Bronchus fibroblast of lung (primary cell): ENCODE data around the gene CDCA5. TPM values are rescaled to one million over a fixed set of nuclear protein-coding genes. Genes with fewer than 3 reads are reported as not detected.

Source experiments
- total RNA-seq: library from RNA; depleted of rRNA; stranded (reverse); fragments of >200 nt; gene quantifications from 2 replicates; pipeline ENCODE4 v1.2.3, GENCODE V29; 2015

CDCA5 gene, protein sequence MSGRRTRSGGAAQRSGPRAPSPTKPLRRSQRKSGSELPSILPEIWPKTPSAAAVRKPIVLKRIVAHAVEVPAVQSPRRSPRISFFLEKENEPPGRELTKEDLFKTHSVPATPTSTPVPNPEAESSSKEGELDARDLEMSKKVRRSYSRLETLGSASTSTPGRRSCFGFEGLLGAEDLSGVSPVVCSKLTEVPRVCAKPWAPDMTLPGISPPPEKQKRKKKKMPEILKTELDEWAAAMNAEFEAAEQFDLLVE
- 25.9 and 26.2 TPM in 2 replicates for total RNA-seq

DNA sequence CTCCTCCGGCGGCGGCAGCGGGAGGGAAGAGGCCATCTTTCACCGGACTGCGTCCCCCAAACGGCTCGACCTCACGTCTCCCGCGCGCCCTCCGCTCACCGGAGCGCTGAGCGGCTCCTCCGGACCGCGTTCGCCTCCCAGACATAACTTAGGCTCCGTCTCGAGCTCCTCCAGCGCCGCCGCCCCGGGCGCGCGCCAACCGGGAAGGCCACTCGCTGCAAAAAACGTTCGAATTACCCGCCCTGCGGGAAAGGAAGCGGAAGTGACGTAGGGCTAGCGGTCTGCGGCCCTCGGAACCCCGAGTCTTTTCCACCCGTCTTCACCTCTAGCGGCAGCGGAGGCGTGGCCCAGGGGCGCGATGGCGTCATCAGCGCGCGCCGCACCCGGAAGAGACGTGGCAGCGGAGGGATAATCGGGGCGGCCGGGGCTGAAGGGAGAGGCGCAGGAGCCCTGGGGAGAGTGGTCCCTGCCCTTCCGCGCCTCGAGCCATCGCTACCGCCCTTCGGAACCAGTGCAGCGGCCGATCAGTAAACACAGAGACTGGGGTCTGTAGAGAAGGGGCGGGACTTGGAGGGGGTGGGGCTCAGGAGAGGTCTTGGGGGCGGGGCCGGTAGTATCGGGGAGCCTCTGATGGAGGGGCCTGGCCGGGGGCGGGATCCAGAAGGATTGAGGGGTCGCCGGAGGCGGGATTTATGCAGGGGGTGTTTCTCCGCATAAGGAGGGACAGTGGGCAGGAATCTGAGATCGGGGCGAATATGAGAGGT is at the start of gene CDCA5, which contains the start of gene ZFPL1:
Gene CDCA5, minus strand, starts transcription at position 207 of the 764 bp plus-strand sequence. Its CDS starts 62 bp downstream, at position 145.
Gene ZFPL1, plus strand, starts transcription at position 389 of the 764 bp plus-strand sequence. CDS start 477 bp downstream, outside the sequence.

DNA sequence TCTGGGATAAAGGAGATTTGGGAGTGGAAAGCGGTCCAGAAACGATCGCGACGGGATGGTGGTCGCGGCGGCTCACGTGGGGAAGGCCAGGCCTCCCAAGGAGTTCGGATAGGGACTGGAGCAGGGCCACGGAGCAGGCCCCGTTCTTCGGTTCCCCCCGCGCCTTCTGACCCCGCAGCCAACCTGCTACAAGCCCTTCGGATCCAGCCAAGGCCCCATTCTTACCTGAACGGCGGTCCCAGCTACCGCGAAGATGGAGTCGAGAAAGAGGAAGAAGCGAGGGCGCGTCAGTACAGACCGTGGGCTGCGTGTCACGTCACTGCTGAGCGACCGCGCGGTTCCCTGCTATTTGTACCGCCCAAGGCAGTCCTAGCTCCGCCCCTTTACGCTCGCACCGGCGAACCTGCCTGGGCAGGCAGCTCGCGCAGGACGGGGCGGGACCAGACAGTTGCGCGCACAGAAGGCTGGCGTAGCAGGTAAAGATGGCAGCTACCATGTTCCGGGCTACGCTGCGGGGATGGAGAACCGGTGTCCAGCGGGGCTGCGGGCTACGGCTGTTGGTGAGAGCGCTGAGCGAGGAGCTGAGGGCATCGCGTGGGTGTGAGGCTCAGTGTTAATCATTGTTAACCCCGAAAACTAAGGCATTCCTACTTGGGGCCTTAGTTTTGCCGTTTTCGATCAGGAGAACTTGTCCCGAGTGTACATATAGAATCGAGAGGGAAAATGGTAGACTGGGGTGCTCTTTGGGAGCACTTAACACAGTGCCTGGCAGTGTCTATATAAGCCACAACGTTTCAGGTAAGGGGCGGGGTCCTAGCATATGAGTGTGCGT is 38.2 kb upstream of the CDCA5 start, which contains the start of the genes FAU and MRPL49:
Gene FAU, minus strand, starts transcription at position 270 of the 832 bp plus-strand sequence. CDS start 321 bp downstream, outside the sequence.
Gene MRPL49, plus strand, starts transcription at position 457 of the 832 bp plus-strand sequence. Its CDS starts 26 bp downstream, at position 483.

DNA sequence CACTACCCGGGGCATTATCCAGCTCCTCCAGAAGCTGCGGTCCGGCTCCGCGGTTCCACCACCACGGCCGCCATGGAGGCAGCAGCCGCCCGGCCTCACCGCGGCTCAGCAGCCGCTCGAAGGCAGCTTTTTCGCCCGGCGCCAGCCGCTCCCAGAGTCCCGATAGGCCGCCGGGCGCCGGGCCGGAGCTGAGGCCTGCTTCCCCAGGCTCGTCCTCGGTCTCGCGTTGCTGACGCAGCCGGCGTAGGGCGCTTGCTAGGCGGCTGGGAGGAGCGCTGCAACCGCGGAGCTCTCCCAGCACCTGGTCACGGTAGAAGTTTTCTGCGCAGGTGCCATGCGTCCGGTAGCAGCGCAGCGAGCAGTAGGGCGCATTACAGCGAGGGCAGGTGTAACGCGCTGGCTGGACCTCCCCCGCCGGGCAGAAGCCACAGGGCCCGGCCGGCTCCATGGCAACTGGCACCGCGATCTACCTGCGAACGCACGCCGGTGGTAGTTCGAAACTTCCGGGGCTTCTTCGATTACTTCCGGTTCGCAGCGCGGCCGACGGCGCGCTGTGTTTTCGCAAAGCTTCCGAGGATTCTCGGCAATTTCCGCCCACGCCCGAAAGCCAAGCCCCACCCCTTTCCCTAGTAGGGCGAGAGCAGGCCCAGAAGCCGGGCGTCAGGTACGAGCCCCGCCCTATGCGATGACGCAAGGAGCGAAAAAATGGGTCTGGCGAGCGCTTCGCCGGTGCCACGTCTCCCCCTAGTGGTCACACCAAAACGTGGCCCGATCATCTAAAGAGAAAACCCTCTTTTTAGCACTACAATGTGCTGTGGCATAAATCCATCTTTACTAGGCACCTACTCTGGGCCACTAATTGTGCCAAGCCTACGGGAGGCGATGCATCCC is 33.6 kb upstream of the CDCA5 start, which contains the start of gene ZNHIT2:
Gene ZNHIT2, minus strand, starts transcription at position 496 of the 891 bp plus-strand sequence. Its CDS starts 48 bp downstream, at position 448.

DNA sequence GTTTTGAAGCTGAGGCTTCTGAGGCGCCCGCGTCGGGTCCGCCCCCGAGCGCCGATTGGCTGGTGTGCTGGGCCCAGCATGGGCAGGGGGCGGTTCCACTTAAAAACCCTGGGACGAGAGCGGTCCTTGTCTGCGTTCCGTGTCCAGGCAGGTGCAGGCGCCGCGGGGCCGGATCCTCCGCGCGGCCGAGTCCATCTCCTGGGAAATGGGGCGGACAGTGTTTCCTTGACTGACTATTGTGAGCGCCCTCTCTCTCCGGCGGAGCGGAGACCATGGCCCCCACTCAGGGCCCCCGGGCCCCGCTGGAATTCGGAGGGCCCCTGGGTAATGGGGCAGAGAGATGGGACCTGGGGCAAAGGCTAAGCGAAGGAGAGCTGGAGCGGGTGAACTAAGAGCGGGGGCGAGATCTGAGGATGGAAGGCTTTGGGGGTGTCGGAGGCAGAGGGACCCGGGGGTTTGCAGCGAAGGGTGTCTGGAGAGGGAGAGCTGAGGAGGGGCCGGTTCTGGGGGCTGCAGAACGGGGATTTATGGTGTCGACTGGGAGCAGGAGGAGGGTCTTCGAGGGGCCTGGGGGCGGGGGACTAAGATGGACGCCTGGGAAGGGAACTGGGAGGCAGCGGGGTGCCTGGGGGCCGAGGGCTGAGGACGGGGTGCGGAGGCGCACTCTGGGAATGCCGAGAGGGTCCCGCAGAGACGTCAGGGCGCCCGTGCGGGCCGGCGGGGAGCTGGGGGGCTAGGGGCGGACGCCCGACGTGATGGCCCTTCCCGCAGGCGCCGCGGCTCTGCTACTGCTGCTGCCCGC is 28.1 kb upstream of the CDCA5 start, which contains the start of gene TM7SF2:
Gene TM7SF2, plus strand, starts transcription at position 129 of the 802 bp plus-strand sequence. Its CDS starts 144 bp downstream, at position 273.

DNA sequence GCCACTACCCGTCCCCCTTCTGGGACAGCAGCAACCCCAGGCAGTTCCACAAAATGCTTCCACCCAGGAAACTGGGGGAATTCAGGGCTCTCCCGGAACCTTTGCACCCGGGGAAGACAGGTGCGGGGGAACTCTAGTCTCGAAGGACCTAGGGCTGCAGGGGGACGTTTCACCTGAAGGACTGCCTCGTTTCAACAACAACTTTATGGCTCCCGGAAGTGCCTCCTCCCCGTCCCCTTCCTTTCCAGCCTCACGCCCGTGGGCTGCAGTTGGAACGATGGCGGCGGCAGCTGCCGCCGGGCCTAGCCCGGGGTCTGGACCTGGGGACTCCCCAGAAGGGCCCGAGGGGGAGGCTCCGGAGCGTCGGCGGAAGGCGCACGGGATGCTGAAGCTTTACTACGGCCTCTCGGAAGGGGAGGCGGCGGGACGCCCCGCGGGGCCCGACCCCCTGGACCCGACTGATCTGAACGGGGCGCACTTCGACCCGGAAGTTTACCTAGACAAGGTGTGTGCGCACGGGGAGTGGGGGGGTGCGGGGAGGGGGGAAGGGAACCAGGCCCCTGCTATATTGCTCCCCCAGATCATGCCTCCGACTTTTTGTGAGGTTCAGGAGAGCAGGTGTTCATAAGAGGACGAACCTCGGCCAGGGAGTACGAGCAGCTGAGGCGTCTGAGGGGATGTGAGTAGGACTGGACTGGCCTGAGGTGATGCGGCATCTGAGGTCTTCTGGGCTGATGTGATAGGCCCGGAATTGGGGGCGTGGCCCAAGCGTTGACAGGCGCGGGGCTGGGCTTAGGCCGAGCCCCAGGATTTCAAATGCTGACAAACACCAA is 12.3 kb upstream of the CDCA5 start, which contains the start of gene VPS51:
Gene VPS51, plus strand, starts transcription at position 241 of the 833 bp plus-strand sequence. Its CDS starts 37 bp downstream, at position 278.

DNA sequence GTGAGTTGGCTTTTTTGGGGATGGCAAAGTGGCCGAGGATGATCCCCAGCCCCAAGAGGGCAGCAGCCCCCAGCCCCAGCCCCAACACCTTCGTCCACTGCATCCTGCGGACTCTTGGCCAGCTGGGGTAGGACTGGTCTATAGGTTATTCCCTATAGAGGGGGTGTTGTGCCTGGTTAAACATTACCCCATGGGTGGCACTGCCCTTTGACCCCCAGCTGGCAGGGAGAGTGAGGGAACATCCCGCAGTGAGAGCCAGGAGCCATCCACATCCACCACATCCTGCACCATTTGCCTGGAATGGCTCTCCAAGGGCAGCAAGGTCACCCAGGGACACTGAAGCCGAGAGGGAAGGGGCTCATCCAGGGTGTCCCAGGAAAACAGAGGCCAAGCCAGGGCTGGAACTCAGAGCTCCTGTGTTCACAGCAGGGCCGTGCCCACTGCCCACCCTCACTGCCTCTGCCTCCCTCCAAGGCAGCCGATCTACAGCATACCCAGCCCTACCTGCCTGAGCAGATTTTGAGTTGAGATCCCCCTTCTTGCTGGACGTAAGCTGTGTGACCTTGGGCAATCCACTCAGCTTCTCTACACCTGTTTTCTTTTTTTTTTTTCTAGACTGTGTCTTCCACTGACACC is 25.3 kb downstream of the CDCA5 start, which contains the start of gene NAALADL1:
Gene NAALADL1, minus strand, starts transcription at position 135 of the 636 bp plus-strand sequence. Its CDS starts 32 bp downstream, at position 103.

DNA sequence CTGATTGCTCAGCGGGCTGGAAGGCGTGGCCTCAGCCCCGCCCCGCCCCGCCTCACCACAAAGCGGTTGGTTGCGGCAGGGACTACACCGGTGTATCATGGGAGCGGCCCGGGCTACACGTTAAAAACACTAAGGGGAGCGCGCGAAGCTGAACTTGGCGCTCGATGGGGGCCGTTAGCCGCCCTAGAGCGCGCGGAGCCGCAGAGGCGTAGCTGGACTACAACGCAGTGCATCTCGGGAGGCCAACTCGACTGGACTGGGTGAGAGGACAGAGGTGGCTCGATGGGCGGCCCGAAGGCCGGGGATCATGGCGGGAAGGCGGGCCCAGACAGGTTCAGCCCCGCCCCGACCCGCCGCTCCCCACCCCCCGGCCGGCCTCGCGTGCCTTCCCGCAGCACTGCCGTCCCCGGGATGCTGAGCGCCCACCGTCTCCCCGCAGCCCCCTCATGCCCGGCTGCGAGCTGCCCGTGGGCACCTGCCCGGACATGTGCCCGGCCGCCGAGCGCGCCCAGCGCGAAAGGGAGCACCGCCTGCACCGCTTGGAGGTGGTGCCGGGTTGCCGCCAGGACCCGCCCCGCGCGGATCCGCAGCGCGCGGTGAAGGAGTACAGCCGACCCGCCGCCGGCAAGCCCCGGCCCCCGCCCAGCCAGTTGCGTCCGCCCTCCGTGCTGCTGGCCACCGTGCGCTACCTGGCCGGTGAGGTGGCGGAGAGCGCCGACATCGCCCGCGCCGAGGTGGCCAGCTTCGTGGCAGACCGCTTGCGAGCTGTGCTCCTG is 42.8 kb downstream of the CDCA5 start, which contains the start of gene SAC3D1:
Gene SAC3D1, plus strand, starts transcription at position 364 of the 776 bp plus-strand sequence. Its CDS starts 83 bp downstream, at position 447.

Other genes with a start within 250 kb of the CDCA5 start
- under 0.01 and 0.15 TPM in 2 replicates for gene CDC42BPG, start 239.4 kb downstream of the CDCA5 start, total RNA-seq
- 71.1 and 79.8 TPM in 2 replicates for gene EHD1, start 205.4 kb downstream of the CDCA5 start, total RNA-seq
- gene ATG2A, start 166.8 kb downstream of the CDCA5 start, total RNA-seq, result 18.3 and 20.3 TPM in 2 replicates
- gene PPP2R5B, start 159.4 kb downstream of the CDCA5 start, total RNA-seq, result 14.1 and 16.6 TPM in 2 replicates
- gene GPHA2, start 148.1 kb downstream of the CDCA5 start, total RNA-seq, result not detected in 2 replicates
- not detected in 2 replicates for gene MAJIN, start 111.9 kb downstream of the CDCA5 start, total RNA-seq
- gene BATF2, start 87.1 kb downstream of the CDCA5 start, total RNA-seq, result 1.2 and 1.3 TPM in 2 replicates
- gene ARL2, start 69.9 kb downstream of the CDCA5 start, total RNA-seq, result 229 and 233 TPM in 2 replicates
- gene SNX15, start 56.6 kb downstream of the CDCA5 start, total RNA-seq, result 17.5 and 22.9 TPM in 2 replicates
- 25.7 and 27.9 TPM in 2 replicates for gene SAC3D1, start 42.8 kb downstream of the CDCA5 start, total RNA-seq
- 41.6 and 44.4 TPM in 2 replicates for gene NAALADL1, start 25.5 kb downstream of the CDCA5 start, total RNA-seq
- gene ZFPL1, start 182 bp upstream of the CDCA5 start, total RNA-seq, result 77.6 and 78.8 TPM in 2 replicates
- 270 and 312 TPM in 2 replicates for gene VPS51, start 12.2 kb upstream of the CDCA5 start, total RNA-seq
- gene TM7SF2, start 27.8 kb upstream of the CDCA5 start, total RNA-seq, result 42.4 and 52.0 TPM in 2 replicates
- 11.7 and 14.8 TPM in 2 replicates for gene ZNHIT2, start 33.7 kb upstream of the CDCA5 start, total RNA-seq
- gene FAU, start 38.1 kb upstream of the CDCA5 start, total RNA-seq, result 604 and 715 TPM in 2 replicates
- 63.9 and 72.0 TPM in 2 replicates for gene MRPL49, start 38.3 kb upstream of the CDCA5 start, total RNA-seq
- gene SYVN1, start 50.5 kb upstream of the CDCA5 start, total RNA-seq, result 21.2 and 29.3 TPM in 2 replicates
- not detected in 2 replicates for gene SPDYC, start 86.2 kb upstream of the CDCA5 start, total RNA-seq
- gene CAPN1, start 97.9 kb upstream of the CDCA5 start, total RNA-seq, result 166 and 228 TPM in 2 replicates
- 15.3 and 18.0 TPM in 2 replicates for gene POLA2, start 177.9 kb upstream of the CDCA5 start, total RNA-seq
- 22.0 and 22.9 TPM in 2 replicates for gene CDC42EP2, start 230.8 kb upstream of the CDCA5 start, total RNA-seq
- gene DPF2, start 249.8 kb upstream of the CDCA5 start, total RNA-seq, result 38.5 and 40.7 TPM in 2 replicates